Activated CD8-positive, alpha-beta memory T cell treated with anti-CD3 and anti-CD28 coated beads, Interleukin-2, amount 50 U/mL, for 1 hour (primary cell): ENCODE measurements around the gene GNAQ.

Experiments used
- DNase-seq: peaks from one replicate; pipeline ENCODE4 v3.0.0-alpha.2; 2020; ENCODE audit errors: extremely low read depth

GNAQ gene

GRCh38 chr9:77815260-77815659 is 216.4 kb downstream of the GNAQ start:
- DNase-seq = no peak

- no peak for DNase-seq
These were observed 219.8 kb downstream of the GNAQ start for GRCh38 chr9:77811832-77812231.

- no peak for DNase-seq
These were observed 220.9 kb downstream of the GNAQ start for GRCh38 chr9:77810637-77811119.

GRCh38 chr9:77810047-77810446 is 221.6 kb downstream of the GNAQ start:
- DNase-seq = no peak

- DNase-seq = no peak
These were observed 222.1 kb downstream of the GNAQ start for GRCh38 chr9:77809552-77809951.

- no peak for DNase-seq
These were observed 222.9 kb downstream of the GNAQ start for GRCh38 chr9:77808751-77809081.

- DNase-seq = no peak
These were observed 223.5 kb downstream of the GNAQ start for GRCh38 chr9:77807846-77808750.

GRCh38 chr9:77807281-77807683 is 224.3 kb downstream of the GNAQ start:
- no peak for DNase-seq

GRCh38 chr9:77806741-77807140 is 224.9 kb downstream of the GNAQ start:
- no peak for DNase-seq

GRCh38 chr9:77805810-77806209 is 225.8 kb downstream of the GNAQ start:
- DNase-seq = no peak

GRCh38 chr9:77803423-77803822 is 228.2 kb downstream of the GNAQ start:
- no peak for DNase-seq

GRCh38 chr9:77802515-77803293 is 228.9 kb downstream of the GNAQ start:
- no peak for DNase-seq

- no peak for DNase-seq
These were observed 229.5 kb downstream of the GNAQ start for GRCh38 chr9:77802064-77802463.

GRCh38 chr9:77800924-77801551 is 230.6 kb downstream of the GNAQ start:
- no peak for DNase-seq

- DNase-seq = no peak
These were observed 233.5 kb downstream of the GNAQ start for GRCh38 chr9:77798140-77798539.

- DNase-seq = no peak
These were observed 236.6 kb downstream of the GNAQ start for GRCh38 chr9:77794985-77795384.

GRCh38 chr9:77793849-77794248 is 237.8 kb downstream of the GNAQ start:
- no peak for DNase-seq

- DNase-seq = no peak
These were observed 241.7 kb downstream of the GNAQ start for GRCh38 chr9:77789891-77790290.

- DNase-seq = no peak
These were observed 246.3 kb downstream of the GNAQ start for GRCh38 chr9:77785341-77785740.

GRCh38 chr9:77783518-77783917 is 248.1 kb downstream of the GNAQ start:
- no peak for DNase-seq

GRCh38 chr9:77779010-77779409 is 252.6 kb downstream of the GNAQ start:
- DNase-seq = no peak

- no peak for DNase-seq
These were observed 258.2 kb downstream of the GNAQ start for GRCh38 chr9:77773381-77773780.
